Peyer's patch (tissue), 4 donors: ENCODE results near the gene KRTAP2-2.

ENCODE experiments used
- CTCF ChIP-seq, 6 experiments: fragments of 450-650 bp in 4 of 6; fragments of 200-600 bp in 2 of 6; sonication (generic) in 1 of 6; IDR thresholded peaks; one replicate each; pipeline ENCODE4 v1.5.1; 2017 to 2019; ENCODE audit warnings: antibody characterized with exemption in 6 of 6, mild to moderate bottlenecking in 3 of 6, moderate library complexity in 1 of 6
- POLR2A ChIP-seq, 2 donors: fragments of 450-650 bp; IDR thresholded peaks; one replicate each; pipeline ENCODE4 v1.5.1; 2017; ENCODE audit warnings: antibody characterized with exemption in 2 of 2, mild to moderate bottlenecking in 2 of 2, moderate library complexity in 2 of 2

GRCh38 chr17:41042953-41043352 is 12.1 kb downstream of the KRTAP2-2 start:
- TF ChIP-seq CTCF (IDR thresholded peaks at IDR 0.05) (no peak), POLR2A (IDR thresholded peaks at IDR 0.05) (no peak)
